Activated T-cell treated with anti-CD3 and anti-CD28 coated beads, Interleukin-2, amount 50 U/mL, for 4 hours (primary cell): Measurements from ENCODE around the gene SMCO3. TPM values are rescaled to one million over a fixed set of nuclear protein-coding genes. Genes with fewer than 3 reads are reported as not detected.

ENCODE experiments used
- ATAC-seq, 2 donors: fragments of 200-7000 bp; cut with Tn5 transposase; one replicate each; pipeline ENCODE4 v1.10.0; 2021
- DNase-seq: peaks from one replicate; pipeline ENCODE4 v3.0.0-alpha.2; 2020
- H3K27me3 Mint-ChIP-seq: one replicate; pipeline ENCODE4 v1.8.0; 2021; ENCODE audit warnings: low read depth, mixed read lengths
- H3K36me3 Mint-ChIP-seq: one replicate; pipeline ENCODE4 v1.8.0; 2022; ENCODE audit warnings: mixed read lengths; ENCODE audit not compliant: insufficient read depth
- H3K4me1 Mint-ChIP-seq: one replicate; pipeline ENCODE4 v1.8.0; 2021; ENCODE audit warnings: low read depth, mixed read lengths
- H3K4me3 Mint-ChIP-seq: one replicate; pipeline ENCODE4 v1.8.0; 2021; ENCODE audit warnings: mild to moderate bottlenecking, moderate library complexity, mixed read lengths
- H3K9me3 Mint-ChIP-seq: one replicate; pipeline ENCODE4 v1.8.0; 2021; ENCODE audit warnings: mixed read lengths
- total RNA-seq, 3 donors: library from RNA; stranded (reverse); gene quantifications; one replicate each; pipeline ENCODE4 v1.2.1, GENCODE V29; 2021

SMCO3 gene
- total RNA-seq, 3 donors from 2014 or later, result not detected

GRCh38 chr12:14810167-14810952 lies 3.6 kb downstream of the SMCO3 start:
- ATAC-seq, result no peak
- no peak for DNase-seq
- Mint-ChIP-seq H3K36me3 (no peaks in the 10 kb centered on the region), H3K9me3 (no peaks in the 10 kb centered on the region), H3K4me3 (no peak overlapping the region), H3K27me3 (no peaks in the 10 kb centered on the region), H3K4me1 (peaks cover 18% of the 10 kb centered on the region)

- H3K36me3 Mint-ChIP-seq, result peaks cover 8% of the 10 kb centered on the region
- no peak overlapping the region for H3K4me3 Mint-ChIP-seq
- no peaks in the 10 kb centered on the region for H3K9me3 Mint-ChIP-seq
Observed at GRCh38 chr12:14803830-14804160, 10.2 kb downstream of the SMCO3 start.

GRCh38 chr12:14803011-14803829 lies 10.8 kb downstream of the SMCO3 start, which contains the start of the genes C12orf60 and WBP11:
Gene C12orf60 (plus strand): TSS chr12:14803670. CDS start chr12:14822936, 19,266 bp downstream.
Gene WBP11 (minus strand): TSS chr12:14803478. CDS start chr12:14801383, 2,095 bp downstream.
- peaks cover 10% of the 10 kb centered on the region for H3K36me3 Mint-ChIP-seq
- no peak within 1 kb of the TSS for H3K4me3 Mint-ChIP-seq
- ATAC-seq (peak; percentile 98 to 99), DNase-seq (peak; percentile 74)
- H3K4me1 Mint-ChIP-seq, result peaks cover 19% of the 10 kb centered on the region
- no peaks in the 10 kb centered on the region for H3K27me3 Mint-ChIP-seq
- no peaks in the 10 kb centered on the region for H3K9me3 Mint-ChIP-seq

More at GRCh38 chr12:14803830-14804160, 10.2 kb downstream of the SMCO3 start:
- Mint-ChIP-seq H3K27me3 (no peaks in the 10 kb centered on the region), H3K4me1 (peaks cover 19% of the 10 kb centered on the region)
- ATAC-seq (peak; percentile 1 to 2), DNase-seq (no peak)

GRCh38 chr12:14802721-14803010 lies 11.3 kb downstream of the SMCO3 start:
- ATAC-seq (no peak), DNase-seq (no peak)
- Mint-ChIP-seq H3K36me3 (peaks cover 15% of the 10 kb centered on the region), H3K27me3 (no peaks in the 10 kb centered on the region), H3K9me3 (no peaks in the 10 kb centered on the region), H3K4me3 (no peak overlapping the region), H3K4me1 (peaks cover 19% of the 10 kb centered on the region)

- H3K4me3 Mint-ChIP-seq, result no peak overlapping the region
- peaks cover 19% of the 10 kb centered on the region for H3K4me1 Mint-ChIP-seq
- peaks cover 20% of the 10 kb centered on the region for H3K36me3 Mint-ChIP-seq
Observed at GRCh38 chr12:14802247-14802646, 11.7 kb downstream of the SMCO3 start.

GRCh38 chr12:14795028-14795448 lies 18.9 kb downstream of the SMCO3 start:
- Mint-ChIP-seq H3K27me3 (no peaks in the 10 kb centered on the region), H3K36me3 (peaks cover 55% of the 10 kb centered on the region), H3K4me3 (no peak overlapping the region), H3K4me1 (peaks cover under 1% of the 10 kb centered on the region), H3K9me3 (no peaks in the 10 kb centered on the region)
- ATAC-seq (no peak), DNase-seq (no peak)

More at GRCh38 chr12:14802247-14802646, 11.7 kb downstream of the SMCO3 start:
- DNase-seq (no peak), ATAC-seq (no peak)
- Mint-ChIP-seq H3K9me3 (no peaks in the 10 kb centered on the region), H3K27me3 (no peaks in the 10 kb centered on the region)

- DNase-seq, result no peak
- Mint-ChIP-seq H3K27me3 (no peaks in the 10 kb centered on the region), H3K36me3 (peaks cover 46% of the 10 kb centered on the region), H3K4me1 (peaks cover 2% of the 10 kb centered on the region), H3K4me3 (no peak overlapping the region), H3K9me3 (no peaks in the 10 kb centered on the region)
- no peak for ATAC-seq
Observed at GRCh38 chr12:14785568-14785967, 28.4 kb downstream of the SMCO3 start.

- no peaks in the 10 kb centered on the region for H3K4me1 Mint-ChIP-seq
- peaks cover 37% of the 10 kb centered on the region for H3K36me3 Mint-ChIP-seq
- no peaks in the 10 kb centered on the region for H3K27me3 Mint-ChIP-seq
- no peak overlapping the region for H3K4me3 Mint-ChIP-seq
- no peak for DNase-seq
- no peak for ATAC-seq
- H3K9me3 Mint-ChIP-seq, result no peaks in the 10 kb centered on the region
Observed at GRCh38 chr12:14784471-14784870, 29.5 kb downstream of the SMCO3 start.

- no peaks in the 10 kb centered on the region for H3K27me3 Mint-ChIP-seq
- H3K4me3 Mint-ChIP-seq, result no peak overlapping the region
- ATAC-seq, result no peak
- H3K9me3 Mint-ChIP-seq, result no peaks in the 10 kb centered on the region
- H3K4me1 Mint-ChIP-seq, result no peaks in the 10 kb centered on the region
- H3K36me3 Mint-ChIP-seq, result peaks cover 26% of the 10 kb centered on the region
- no peak for DNase-seq
Observed at GRCh38 chr12:14782756-14783155, 31.2 kb downstream of the SMCO3 start.

- Mint-ChIP-seq H3K4me3 (no peak overlapping the region), H3K36me3 (peaks cover 16% of the 10 kb centered on the region), H3K27me3 (no peaks in the 10 kb centered on the region), H3K4me1 (peaks cover under 1% of the 10 kb centered on the region), H3K9me3 (no peaks in the 10 kb centered on the region)
- DNase-seq, result no peak
- ATAC-seq, result no peak
Observed at GRCh38 chr12:14781563-14781962, 32.4 kb downstream of the SMCO3 start.

GRCh38 chr12:14780859-14781258 lies 33.1 kb downstream of the SMCO3 start:
- DNase-seq (no peak), ATAC-seq (no peak)
- Mint-ChIP-seq H3K27me3 (no peaks in the 10 kb centered on the region), H3K4me3 (no peak overlapping the region), H3K9me3 (no peaks in the 10 kb centered on the region), H3K4me1 (peaks cover 7% of the 10 kb centered on the region), H3K36me3 (peaks cover 15% of the 10 kb centered on the region)

GRCh38 chr12:14779834-14780233 lies 34.1 kb downstream of the SMCO3 start:
- DNase-seq, result no peak
- H3K27me3 Mint-ChIP-seq, result no peaks in the 10 kb centered on the region
- peaks cover 10% of the 10 kb centered on the region for H3K36me3 Mint-ChIP-seq

GRCh38 chr12:14777271-14777670 lies 36.7 kb downstream of the SMCO3 start:
- peaks cover 35% of the 10 kb centered on the region for H3K4me1 Mint-ChIP-seq
- DNase-seq (no peak), ATAC-seq (no peak)
- no peaks in the 10 kb centered on the region for H3K36me3 Mint-ChIP-seq
- no peaks in the 10 kb centered on the region for H3K27me3 Mint-ChIP-seq
- no peak overlapping the region for H3K4me3 Mint-ChIP-seq
- H3K9me3 Mint-ChIP-seq, result no peaks in the 10 kb centered on the region

More at GRCh38 chr12:14779834-14780233, 34.1 kb downstream of the SMCO3 start:
- Mint-ChIP-seq H3K9me3 (no peaks in the 10 kb centered on the region), H3K4me3 (no peak overlapping the region), H3K4me1 (peaks cover 18% of the 10 kb centered on the region)
- no peak for ATAC-seq

- no peaks in the 10 kb centered on the region for H3K36me3 Mint-ChIP-seq
- peaks cover 42% of the 10 kb centered on the region for H3K4me1 Mint-ChIP-seq
- H3K4me3 Mint-ChIP-seq, result no peak overlapping the region
- no peaks in the 10 kb centered on the region for H3K27me3 Mint-ChIP-seq
- ATAC-seq (no peak), DNase-seq (no peak)
- no peaks in the 10 kb centered on the region for H3K9me3 Mint-ChIP-seq
Observed at GRCh38 chr12:14776236-14776961, 37.6 kb downstream of the SMCO3 start.
